H1 (cell line): Measurements from ENCODE around the gene RXFP4. TPM values are rescaled to one million over a fixed set of nuclear protein-coding genes. Genes with fewer than 3 reads are reported as not detected.
A peak's percentile ranks its signal among the peaks of the same experiment; 100 is the strongest.

ENCODE experiments used
- CTCF ChIA-PET: fragments of 300-600 bp; sonication (Branson Sonifier 250); formaldehyde crosslinking; loops from one replicate; lab custom pipeline; 2021; ENCODE audit not compliant: partially characterized antibody; lab: Charles Lee
- POLR2A ChIA-PET: fragments of 300-600 bp; sonication (Branson Sonifier 250); formaldehyde crosslinking; loops from one replicate; lab custom pipeline; 2021; ENCODE audit warnings: inconsistent platforms; ENCODE audit not compliant: partially characterized antibody; lab: Charles Lee
- DNase-seq, 2 experiments: peaks; one replicate each; pipeline versions ENCODE4 v3.0.0 to v3.0.0-alpha.2; 2010 to 2022; ENCODE audit warnings: low spot score in 2 of 2, low read depth in 1 of 2, mixed read lengths in 1 of 2
- FAIRE-seq: peaks from 2 replicates; lab custom pipeline; 2011; peaks lifted over from hg19 to GRCh38; lab: Jason Lieb, UNC
- H2AFZ ChIP-seq: 2 replicates; pipeline ENCODE4 v1.8.1; 2012; ENCODE audit warnings: low read length, inconsistent platforms
- H2AK5ac ChIP-seq: 2 replicates; pipeline ENCODE4 v1.6.1; 2013; ENCODE audit warnings: low read depth, low read length
- H2BK120ac ChIP-seq: replicated peaks from 2 replicates; pipeline ENCODE3; 2013; ENCODE audit warnings: low read depth, low read length, inconsistent platforms
- H2BK12ac ChIP-seq: 2 replicates; pipeline ENCODE4 v1.6.1; 2013; ENCODE audit warnings: low read depth, low read length
- H2BK15ac ChIP-seq: 2 replicates; pipeline ENCODE4 v1.6.1; 2013; ENCODE audit warnings: low read length
- H2BK20ac ChIP-seq: 2 replicates; pipeline ENCODE4 v1.6.1; 2013; ENCODE audit warnings: low read length
- H2BK5ac ChIP-seq: 2 replicates; pipeline ENCODE4 v1.6.1; 2013; ENCODE audit warnings: low read depth, low read length
- H3K14ac ChIP-seq: 2 replicates; pipeline ENCODE4 v1.6.1; 2013; ENCODE audit warnings: inconsistent platforms; ENCODE audit not compliant: insufficient read length
- H3K18ac ChIP-seq: 2 replicates; pipeline ENCODE4 v1.6.1; 2013; ENCODE audit warnings: low read length; ENCODE audit errors: extremely low read depth
- H3K23ac ChIP-seq: 2 replicates; pipeline ENCODE4 v1.6.1; 2013; ENCODE audit warnings: inconsistent platforms; ENCODE audit not compliant: insufficient read length
- H3K23me2 ChIP-seq: 2 replicates; pipeline ENCODE4 v1.6.1; 2013; ENCODE audit warnings: low read depth, low read length
- H3K27ac ChIP-seq: 2 replicates; pipeline ENCODE4 v1.6.1; 2011; ENCODE audit warnings: low read depth, low read length, inconsistent platforms
- H3K27me3 ChIP-seq, 4 experiments: replicated peaks in 1 of 4; 1 replicate in 1 of 4; 2 replicates in 3 of 4; pipeline versions ENCODE4 v1.6.1 to v1.8.1; 2011 to 2013; ENCODE audit warnings: low read length in 3 of 4, mild to moderate bottlenecking in 3 of 4, inconsistent platforms in 2 of 4, mixed read lengths in 2 of 4, moderate library complexity in 1 of 4; ENCODE audit not compliant: control insufficient read depth in 3 of 4, insufficient read depth in 3 of 4; ENCODE audit errors: extremely low read depth in 1 of 4
- H3K36me3 ChIP-seq, 4 experiments: 2 replicates each; pipeline versions ENCODE4 v1.6.1 to v1.8.1; 2011 to 2013; ENCODE audit warnings: mild to moderate bottlenecking in 4 of 4, low read length in 3 of 4, moderate library complexity in 2 of 4, control low read depth in 1 of 4, inconsistent platforms in 1 of 4; ENCODE audit not compliant: insufficient read depth in 4 of 4, control insufficient read depth in 2 of 4
- H3K4ac ChIP-seq: replicated peaks from 2 replicates; pipeline ENCODE3; 2013; ENCODE audit warnings: low read length, low read depth, mixed read lengths, inconsistent platforms; ENCODE audit not compliant: insufficient read length
- H3K4me1 ChIP-seq, 4 experiments: replicated peaks in 1 of 4; 1 replicate in 1 of 4; 2 replicates in 3 of 4; pipeline versions ENCODE4 v1.6.1 to v1.8.1; 2011 to 2013; ENCODE audit warnings: low read length in 3 of 4, inconsistent platforms in 2 of 4, mixed read lengths in 1 of 4; ENCODE audit not compliant: insufficient read depth in 4 of 4, control insufficient read depth in 3 of 4
- H3K4me2 ChIP-seq, 2 experiments: 2 replicates each; pipeline versions ENCODE4 v1.6.1 to v1.8.1; 2011 to 2013; ENCODE audit warnings: low read depth in 2 of 2, low read length in 2 of 2, control low read depth in 1 of 2, inconsistent platforms in 1 of 2, mild to moderate bottlenecking in 1 of 2; ENCODE audit not compliant: insufficient read depth in 1 of 2
- H3K4me3 ChIP-seq, 4 experiments: fragments of 200-600, 300-600 bp in 1 of 4; sonication (generic), shearing (Covaris generic), sonication (Bioruptor Twin) in 1 of 4; 2 replicates each; pipeline versions ENCODE4 v1.5.1 to v1.8.1; 2011 to 2016; ENCODE audit warnings: low read length in 4 of 4, low read depth in 3 of 4, control low read depth in 2 of 4, inconsistent platforms in 2 of 4, mild to moderate bottlenecking in 2 of 4, mixed read lengths in 1 of 4, moderate library complexity in 1 of 4; ENCODE audit not compliant: insufficient read depth in 2 of 4; ENCODE audit errors: extremely low read depth in 1 of 4
- H3K56ac ChIP-seq: replicated peaks from 2 replicates; pipeline ENCODE3; 2013; ENCODE audit warnings: low read depth, mild to moderate bottlenecking, mixed read lengths, low read length, inconsistent platforms; ENCODE audit not compliant: insufficient read length
- H3K79me1 ChIP-seq: 2 replicates; pipeline ENCODE4 v1.6.1; 2013; ENCODE audit warnings: low read depth, low read length, control low read depth
- H3K79me2 ChIP-seq, 2 experiments: 2 replicates each; pipeline versions ENCODE4 v1.6.1 to v1.8.1; 2012 to 2013; ENCODE audit warnings: low read length in 2 of 2, mild to moderate bottlenecking in 2 of 2, inconsistent platforms in 1 of 2; ENCODE audit not compliant: insufficient read depth in 2 of 2, control insufficient read depth in 1 of 2
- H3K9ac ChIP-seq, 4 experiments: replicated peaks in 1 of 4; 1 replicate in 1 of 4; 2 replicates in 3 of 4; pipeline versions ENCODE4 v1.6.1 to v1.8.1; 2011 to 2013; ENCODE audit warnings: low read depth in 3 of 4, low read length in 3 of 4, control low read depth in 2 of 4, mild to moderate bottlenecking in 2 of 4, moderate library complexity in 2 of 4, inconsistent platforms in 1 of 4; ENCODE audit errors: extremely low read depth in 1 of 4
- H3K9me3 ChIP-seq, 2 experiments: 2 replicates each; pipeline versions ENCODE4 v1.6.1 to v1.8.1; 2012 to 2013; ENCODE audit warnings: mild to moderate bottlenecking in 2 of 2, moderate library complexity in 2 of 2, control low read depth in 1 of 2, inconsistent platforms in 1 of 2, low read depth in 1 of 2, low read length in 1 of 2, mixed read lengths in 1 of 2; ENCODE audit not compliant: insufficient read depth in 2 of 2
- H4K20me1 ChIP-seq, 2 experiments: replicated peaks in 1 of 2; 2 replicates each; pipeline versions ENCODE3 to v1.8.1; 2011 to 2013; ENCODE audit warnings: inconsistent platforms in 2 of 2, low read length in 2 of 2, mild to moderate bottlenecking in 1 of 2; ENCODE audit not compliant: insufficient read depth in 2 of 2, control insufficient read depth in 1 of 2
- H4K5ac ChIP-seq: 2 replicates; pipeline ENCODE4 v1.6.1; 2013; ENCODE audit warnings: low read length, low read depth, mixed read lengths, inconsistent platforms; ENCODE audit not compliant: insufficient read length
- H4K8ac ChIP-seq: 2 replicates; pipeline ENCODE4 v1.8.0; 2013; ENCODE audit warnings: mild to moderate bottlenecking, moderate library complexity, low read length, inconsistent platforms; ENCODE audit not compliant: insufficient read depth; ENCODE audit errors: extremely low read depth
- H4K91ac ChIP-seq: replicated peaks from 2 replicates; pipeline ENCODE3; 2013; ENCODE audit warnings: low read length, mixed read lengths, inconsistent platforms; ENCODE audit not compliant: insufficient read length
- CHD2 ChIP-seq: IDR thresholded peaks from 2 replicates; pipeline ENCODE4 v1.6.1; 2012; ENCODE audit warnings: low read length, improper control_type of control experiment
- SIX5 ChIP-seq: IDR thresholded peaks from 2 replicates; pipeline ENCODE4 v1.6.1; 2011; ENCODE audit warnings: mild to moderate bottlenecking, low read depth, low read length
- TAF7 ChIP-seq: optimal IDR thresholded peaks from 2 replicates; pipeline ENCODE3; 2011; ENCODE audit warnings: low read depth, mild to moderate bottlenecking, inconsistent platforms, low read length, moderate library complexity, borderline replicate concordance
- WGBS, 2 experiments: shearing (Covaris generic) in 1 of 2; methylation state at CpG; one replicate each; pipeline versions ENCODE4 v1.1.6 to v1.1.7; 2013 to 2015; ENCODE audit warnings: low lambda C conversion rate in 2 of 2, mixed read lengths in 2 of 2, inconsistent platforms in 1 of 2, low coverage in 1 of 2, missing lambda C conversion rate in 1 of 2; ENCODE audit not compliant: insufficient replicate concordance in 2 of 2, insufficient coverage in 1 of 2, insufficient read length in 1 of 2; ENCODE audit errors: extremely low coverage in 1 of 2, missing lambda C conversion rate in 1 of 2; 5-methylcytosine and 5-hydroxymethylcytosine counted together
- polyA plus RNA-seq, 7 experiments: library from polyadenylated mRNA; depleted of rRNA in 3 of 7; stranded (reverse) in 5 of 7; unstranded in 2 of 7; fragments of >200 nt in 5 of 7; fragments of 200-250 nt in 2 of 7; gene quantifications; 1 replicate in 5 of 7; 2 replicates in 1 of 7; 4 replicates in 1 of 7; pipeline versions ENCODE4 v1.2.1 to v1.2.3, GENCODE V29; 2011 to 2013; ENCODE audit warnings: missing spikeins in 2 of 7, mixed read lengths in 2 of 7
- total RNA-seq: library from RNA; stranded (reverse); fragmentation: NEBNext Ultra II Directional; extraction: Animal tissue kit (Norgen Biotek cat#: 25700); gene quantifications from 2 replicates; pipeline ENCODE4 v1.2.1, GENCODE V29; 2021

The RXFP4 gene
- total and polyA plus RNA-seq, 2 of the 8 experiments (the other 6 are each of a cell fraction or from before 2014, with no cell fraction given), result not detected

GRCh38 chr1:155971910-155972809, 30.7 kb downstream of the RXFP4 start:
- Histone ChIP-seq H2BK20ac (no peak overlapping the region), H3K56ac (no peak overlapping the region), H3K27ac (no peak overlapping the region)
- no peak for TF ChIP-seq TAF7
- no peak for TF ChIP-seq SIX5
- TF ChIP-seq CHD2, result no peak
- TF ChIP-seq, all 59 proteins: peak for 0
- Histone ChIP-seq H4K8ac (peak overlapping the region; percentile 26; the same call in 1 of the 2 replicates), H3K9me3 (no peaks in the 10 kb centered on the region), H4K20me1 (peaks cover 26 to 42% of the 10 kb centered on the region in 2 experiments), H3K4me1 (peaks cover 15 to 48% (median 33%) of the 10 kb centered on the region in 4 experiments), H3K4me2 (no peak overlapping the region), H4K5ac (no peak overlapping the region), H3K79me1 (peaks cover 40% of the 10 kb centered on the region), H2AK5ac (no peak overlapping the region), H3K4ac (no peak overlapping the region), H3K23me2 (peaks cover 13% of the 10 kb centered on the region), H2BK120ac (no peak overlapping the region), H2BK12ac (no peak overlapping the region), H2BK5ac (no peak overlapping the region), H3K27me3 (no peaks in the 10 kb centered on the region), H3K4me3 (no peak overlapping the region), H2AFZ (no peak overlapping the region), H3K9ac (no peak overlapping the region), H2BK15ac (no peak overlapping the region), H3K18ac (no peak overlapping the region), H3K36me3 (peaks cover 0 to 15% (median 5%) of the 10 kb centered on the region in 4 experiments; a peak in 4 of 8 replicates), H3K14ac (no peak overlapping the region), H3K23ac (no peak overlapping the region), H3K79me2 (peaks cover 38 to 91% of the 10 kb centered on the region in 2 experiments), H4K91ac (no peak overlapping the region)
- FAIRE-seq (no peak), DNase-seq (no peak)
- POLR2A ChIA-PET, result interaction anchor here (1.2 to 16.7 kb wide), 4 partner anchors 8 to 28 kb away, joined by 3 to 282 read pairs (median 22); partner anchors contain the start of gene ARHGEF2
- CTCF ChIA-PET, result interaction anchor here (0.6 to 6.7 kb wide), 4 partner anchors 13 to 93 kb away, joined by 3 to 58 read pairs (median 20); no protein-coding TSS in a partner anchor
- 91% methylated on average over 8 of the region's 9 CpGs; no CpG with 5 or more reads in 1 of the 2 experiments for WGBS, 2 experiments
